GM13976 (cell line): ENCODE results near the gene KMT2B.
A peak's percentile ranks its signal among the peaks of the same experiment; 100 is the strongest.
"Not testable (repeated sequence)": the region's sequence is repeated elsewhere in the genome, so short reads cannot be mapped to it uniquely, and the experiment has no call there.

Experiments used
- DNase-seq: peaks from one replicate; pipeline ENCODE4 v3.0.0; 2012; ENCODE audit warnings: low spot score
- CTCF ChIP-seq: IDR thresholded peaks from 2 replicates; pipeline ENCODE4 v1.5.1; 2012; ENCODE audit warnings: borderline replicate concordance, mild to moderate bottlenecking; ENCODE audit not compliant: insufficient read depth; ENCODE audit errors: extremely low read depth, missing control alignments, control extremely low read depth
- in situ Hi-C: fragments of 300-500 bp; cut with MboI; formaldehyde crosslinking; loops from one replicate; pipeline ENCODE4 v1.12.0; 2022; ENCODE audit warnings: low sequenced_read_pairs, mixed read lengths, inconsistent platforms; ENCODE audit not compliant: unreplicated experiment

KMT2B gene

GRCh38 chr19:35767288-35768081, 49.7 kb downstream of the KMT2B start:
- in situ Hi-C loops, result no loop called here
- no peak for TF ChIP-seq CTCF
- peak; percentile 44 for DNase-seq

DNA sequence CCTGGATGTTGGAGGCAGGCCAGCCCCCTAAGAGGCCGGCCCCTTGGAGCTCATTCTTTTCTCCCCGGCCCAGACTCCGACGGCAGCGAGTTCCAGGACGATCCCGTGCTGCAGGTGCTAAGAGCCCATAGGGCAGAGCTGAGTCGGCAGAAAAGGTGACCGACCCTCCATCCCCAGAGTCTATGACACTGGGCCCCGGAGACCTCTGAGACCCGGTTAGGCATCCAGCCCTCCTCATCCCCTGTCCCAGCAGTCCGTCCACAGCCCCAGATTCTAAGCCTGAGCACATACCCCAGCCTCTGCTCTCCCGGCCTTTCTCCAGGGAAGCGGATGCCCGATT, 50.2 kb downstream of the KMT2B start:
- in situ Hi-C loops, result no loop called here
- DNase-seq, result no peak
- no peak for TF ChIP-seq CTCF

DNA sequence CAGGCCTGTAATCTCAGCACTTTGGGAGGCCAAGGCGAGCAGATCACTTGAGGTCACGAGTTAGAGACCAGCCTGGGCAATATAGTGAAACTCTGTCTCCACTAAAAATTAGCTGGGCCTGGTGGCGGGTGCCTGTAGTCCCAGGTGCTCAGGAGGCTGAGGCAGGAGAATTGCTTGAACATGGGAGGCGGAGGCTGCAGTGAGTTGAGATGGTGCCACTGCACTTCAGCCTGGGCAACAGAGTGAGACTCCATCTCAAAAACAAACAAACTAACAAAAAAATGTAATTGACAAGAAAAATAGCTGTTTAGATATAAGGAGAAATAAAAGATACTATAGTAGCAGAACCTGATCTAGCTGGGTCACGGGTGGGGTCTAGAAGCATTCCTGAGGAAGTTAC, 54.6 kb downstream of the KMT2B start:
- DNase-seq, in situ Hi-C loops: not testable (repeated sequence)

- no peak for DNase-seq
- no peak for TF ChIP-seq CTCF
- in situ Hi-C loops, result no loop called here
These were observed 55.4 kb downstream of the KMT2B start for GRCh38 chr19:35773020-35773806.

GRCh38 chr19:35774274-35775045, 56.7 kb downstream of the KMT2B start:
- in situ Hi-C loops, result no loop called here
- no peak for DNase-seq
- TF ChIP-seq CTCF, result no peak

DNA sequence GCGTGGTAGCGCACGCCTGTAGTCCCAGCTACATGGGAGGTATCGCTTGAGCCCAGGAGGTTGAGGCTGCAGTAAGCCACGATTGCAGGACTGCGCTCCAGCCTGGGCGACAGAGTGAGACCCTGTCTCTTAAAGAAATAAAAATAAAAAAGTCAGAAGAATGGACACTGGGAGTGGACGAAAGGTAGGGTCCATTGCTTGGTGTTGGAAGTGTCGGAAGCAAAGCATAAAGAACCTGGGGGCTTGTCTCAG, 57.2 kb downstream of the KMT2B start:
- in situ Hi-C loops, result no loop called here
- no peak for DNase-seq
- TF ChIP-seq CTCF, result no peak

DNA sequence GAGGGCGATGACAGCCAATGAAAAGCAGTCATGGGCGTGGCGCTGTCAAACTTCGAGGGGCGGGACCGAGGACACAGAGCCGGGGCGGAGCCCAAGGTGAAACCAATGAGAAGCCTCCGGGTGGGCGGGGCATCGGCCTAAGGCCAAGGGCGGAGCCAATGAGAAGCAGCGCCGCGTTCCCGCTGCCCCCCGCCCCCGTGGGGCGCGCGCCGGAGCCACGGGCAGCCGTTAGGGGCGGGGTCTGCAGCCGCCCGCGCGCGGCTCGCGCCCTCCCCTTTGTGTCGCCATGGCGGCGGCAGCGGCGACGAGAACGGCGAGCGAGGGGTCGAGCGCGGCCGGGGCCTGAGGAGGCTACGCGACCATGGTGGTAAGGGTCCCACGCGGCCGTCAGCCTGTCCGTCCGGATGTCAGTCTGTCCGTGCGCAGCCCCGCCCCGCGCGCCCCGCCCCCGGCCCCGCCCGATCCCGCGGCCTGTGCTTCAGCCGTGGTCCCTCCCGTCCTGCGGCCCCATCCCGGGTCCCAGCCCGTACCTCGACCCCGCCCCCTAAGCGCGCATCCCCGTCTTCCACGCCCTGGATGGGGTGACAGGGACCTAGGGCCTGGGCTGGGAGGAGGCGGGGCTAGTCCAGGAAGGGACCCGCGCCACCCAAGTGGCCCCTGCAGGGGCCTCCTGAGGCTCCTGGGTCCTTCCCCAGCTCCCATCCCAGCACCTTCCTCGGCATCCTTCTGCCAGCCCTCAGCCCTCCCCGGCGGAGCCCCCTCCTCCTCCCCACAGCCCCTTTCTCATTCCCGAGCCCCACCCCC, 57.7 kb downstream of the KMT2B start, which contains the start of gene ARHGAP33:
TSS of gene ARHGAP33 (plus strand) at position 267 of the 804 bp plus-strand sequence. CDS start at position 362, 95 bp downstream.
- peak; percentile 100 for DNase-seq
- TF ChIP-seq CTCF, result no peak
- in situ Hi-C loops, result no loop called here
